Heart left ventricle (tissue), 13 donors: Measurements from ENCODE around the gene ASPG.

Experiments
- CTCF ChIP-seq, 12 donors: fragments of 200-600 bp; sonication (generic) in 4 of 12; IDR thresholded peaks; one replicate each; pipeline versions ENCODE4 v1.5.0 to v1.8.0; 2018 to 2022; ENCODE audit warnings: antibody characterized with exemption in 12 of 12, mild to moderate bottlenecking in 5 of 12
- POLR2A ChIP-seq, 2 donors: fragments of 450-650 bp; IDR thresholded peaks; one replicate each; pipeline ENCODE4 v1.6.1; 2017; ENCODE audit warnings: antibody characterized with exemption in 2 of 2, mild to moderate bottlenecking in 2 of 2, moderate library complexity in 2 of 2
- donor health status: ischemic (EF 13 %, LVEDD 7.1; RV severe dilation, severe dysfunction).
- donor health status: DM: no; HTN: yes; CAD: no.
- donor health status: DM: no; HTN: no; CAD: no.
- donor health status: ischemic (EF 25% LVEDD 6.9; RV normal size, moderate dysfunction).
- donor health status: ischemic (EF 25% LVEDD 5.7; RV mildly dilated, moderate dysfunction).
- donor health status: ischemic (EF 35%, LVEDD 5.7; RV mildly dilated, moderate dysfunction).
- donor health status: nonischemic (EF 11% LVEDD 7.7; RV severe dilation, severe dysfunction).
- donor health status: DM: yes; HTN: yes; CAD: no.
- donor health status: PGD.
- donor health status: ischemic (EF 29% LVEDD 5.4; RV normal size, mild dysfunction).
- donor health status: nonischemic (EF 23%, LVEDD 6.1; RV moderate dilation, normal function).

GRCh38 chr14:104066279-104066678, 19.2 kb upstream of the ASPG start:
- no peak for TF ChIP-seq CTCF (IDR thresholded peaks at IDR 0.05)
- TF ChIP-seq POLR2A (IDR thresholded peaks at IDR 0.05) = no peak
